Stimulated activated CD4-positive, alpha-beta T cell treated with anti-CD3 and anti-CD28 coated beads, Interleukin-12 subunit alpha, Interleukin-12 subunit beta, amount 100 ng/mL, for 48 hours (primary cell): ENCODE data around the gene CHP2.
"Not testable (repeated sequence)": the region's sequence is repeated elsewhere in the genome, so short reads cannot be mapped to it uniquely, and the experiment has no call there.

Source experiments
- DNase-seq, 3 donors: peaks; one replicate each; pipeline ENCODE4 v3.0.0-alpha.2; 2020; ENCODE audit warnings: low read depth in 2 of 3, low spot score in 1 of 3

Gene CHP2

DNA sequence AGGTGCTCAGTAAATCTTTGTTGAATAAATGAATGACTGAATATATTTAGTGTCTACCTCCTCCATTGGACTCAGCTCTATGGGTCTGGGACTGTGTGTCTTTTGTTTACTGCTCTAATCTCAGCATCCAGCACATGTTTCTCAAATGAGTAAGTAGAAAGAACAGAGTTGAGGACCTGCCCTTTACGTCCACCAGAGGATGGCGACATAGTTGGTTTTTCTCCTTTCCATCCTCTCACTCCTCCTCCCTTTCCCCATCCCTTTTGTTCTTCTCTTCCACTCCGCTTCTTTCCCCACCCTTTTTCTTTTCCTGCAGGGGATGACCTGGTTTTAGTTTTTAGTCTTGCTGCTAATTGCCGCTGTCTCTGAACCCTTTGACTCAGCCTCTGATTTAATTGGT, 12.1 kb upstream of the CHP2 start:
- DNase-seq = no peak

DNA sequence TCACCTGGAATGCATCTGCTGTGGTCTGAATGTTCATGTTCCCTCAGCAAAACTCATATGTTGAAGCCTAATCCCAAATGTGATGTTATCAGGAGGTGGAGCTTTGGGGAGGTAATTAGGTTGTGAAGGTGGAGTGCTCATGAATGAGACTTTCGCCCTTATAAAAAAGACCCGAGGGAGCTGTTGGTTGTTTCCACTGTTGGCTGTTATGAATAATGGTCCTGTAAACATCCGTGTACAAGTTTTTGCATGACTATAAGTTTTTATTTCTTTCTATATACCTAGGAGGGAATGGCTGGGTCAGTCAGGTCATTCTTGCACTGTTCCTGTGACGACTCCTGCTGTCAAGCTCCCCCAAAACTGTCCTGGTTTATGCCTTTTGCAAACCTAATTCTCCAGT, 9.6 kb upstream of the CHP2 start:
- DNase-seq = no peak

DNA sequence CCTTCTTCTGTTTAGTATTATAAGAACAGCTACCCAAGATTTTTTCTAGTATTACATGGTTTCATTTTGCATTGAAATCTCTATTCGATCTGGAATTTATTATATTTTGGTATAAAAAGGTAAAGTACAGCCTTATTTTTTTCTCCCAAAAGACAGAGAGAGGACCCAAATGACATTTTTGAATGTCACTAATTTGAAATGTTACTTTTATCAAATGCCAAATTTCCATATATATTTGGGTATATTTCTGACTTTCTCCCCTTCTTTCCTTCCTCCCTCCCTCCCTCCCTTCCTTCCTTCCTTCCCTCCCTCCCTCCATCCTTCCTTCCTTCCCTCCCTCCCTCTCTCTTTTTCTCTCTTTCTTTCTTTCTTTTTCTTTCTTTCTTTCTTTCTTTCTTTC, 6.2 kb upstream of the CHP2 start:
- DNase-seq = no peak

DNA sequence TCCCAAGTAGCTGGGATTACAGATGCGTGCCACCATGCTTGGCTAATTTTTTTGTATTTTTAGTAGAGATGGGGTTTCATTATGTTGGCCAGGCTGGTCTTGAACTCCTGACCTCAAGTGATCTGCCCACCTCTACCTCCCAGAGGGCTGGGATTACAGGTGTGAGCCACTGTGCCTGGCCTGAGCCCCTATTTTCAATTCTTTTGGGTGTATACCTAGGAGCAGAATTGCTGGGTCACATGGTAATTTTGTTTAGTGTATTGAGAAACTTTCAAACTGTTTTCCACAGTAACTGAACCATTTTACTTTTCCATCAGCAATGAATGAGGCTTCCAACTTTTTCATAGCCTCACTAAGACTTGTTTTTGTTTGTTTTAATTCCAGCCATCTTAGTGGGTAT, 3.8 kb upstream of the CHP2 start:
- DNase-seq = not testable (repeated sequence)

DNA sequence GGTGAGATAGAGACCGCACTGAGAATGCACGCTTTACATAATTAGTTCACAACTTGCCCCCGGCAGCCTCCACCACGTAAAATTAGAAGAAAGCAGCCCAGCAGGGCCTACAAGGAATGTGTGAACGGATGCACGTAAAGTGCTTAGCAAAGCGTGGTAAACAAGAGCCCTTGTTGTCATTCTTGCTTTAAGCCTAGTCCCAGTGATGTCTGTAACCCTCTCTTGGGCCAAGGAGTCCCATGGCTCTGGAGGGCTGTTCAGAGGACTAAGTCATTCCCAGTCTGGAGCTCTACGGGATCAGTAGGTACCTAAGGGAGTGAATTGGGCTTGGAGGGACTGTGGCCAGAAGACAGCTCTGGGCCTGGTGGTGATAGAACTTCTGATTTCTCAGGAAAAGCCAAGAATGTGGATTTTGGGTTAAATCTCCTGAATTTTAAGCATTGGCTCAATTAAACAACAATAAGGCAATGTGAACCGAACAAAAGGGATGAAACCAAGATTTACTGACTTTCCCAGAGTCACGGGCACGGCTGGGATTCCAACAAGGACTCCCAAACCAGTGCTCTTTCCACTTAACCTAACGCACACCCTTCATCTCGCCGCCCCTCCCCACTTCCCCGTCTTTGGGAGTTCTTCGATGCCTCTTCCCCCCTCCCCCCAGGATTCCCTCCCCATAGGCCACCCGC, 775 bp upstream of the CHP2 start:
- no peak for DNase-seq

DNA sequence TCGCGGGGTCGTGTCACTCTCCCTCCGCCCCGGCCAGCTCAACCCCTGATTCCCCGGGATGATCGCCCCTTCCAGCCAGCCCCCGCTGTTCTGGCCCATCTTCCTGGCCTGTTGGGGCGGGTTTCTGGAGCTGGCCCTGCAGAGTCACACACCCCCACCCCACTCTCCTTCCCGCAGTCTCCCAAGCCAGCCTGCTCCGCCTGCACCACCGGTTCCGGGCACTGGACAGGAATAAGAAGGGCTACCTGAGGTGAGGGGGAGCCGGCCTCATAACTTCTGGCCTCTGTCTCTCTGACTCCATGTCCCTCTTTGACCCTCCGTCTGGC, 621 bp downstream of the CHP2 start:
- DNase-seq = no peak

DNA sequence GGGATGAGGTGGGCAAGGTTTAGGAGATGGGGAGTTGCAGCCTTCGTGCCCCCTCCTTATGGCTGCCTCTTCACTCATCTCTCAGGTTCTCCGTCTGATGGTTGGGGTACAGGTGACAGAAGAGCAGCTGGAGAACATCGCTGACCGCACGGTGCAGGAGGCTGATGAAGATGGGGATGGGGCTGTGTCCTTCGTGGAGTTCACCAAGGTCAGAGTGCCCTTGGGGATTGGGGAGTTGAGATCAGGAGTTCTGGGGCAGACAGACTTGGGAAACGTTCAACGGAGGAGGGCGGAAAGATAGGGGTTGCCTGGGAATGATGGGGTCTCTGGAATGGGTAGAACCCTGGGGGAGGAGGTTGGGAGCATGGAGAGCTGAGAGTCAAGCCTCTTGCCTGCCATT, 2.3 kb downstream of the CHP2 start:
- no peak for DNase-seq

DNA sequence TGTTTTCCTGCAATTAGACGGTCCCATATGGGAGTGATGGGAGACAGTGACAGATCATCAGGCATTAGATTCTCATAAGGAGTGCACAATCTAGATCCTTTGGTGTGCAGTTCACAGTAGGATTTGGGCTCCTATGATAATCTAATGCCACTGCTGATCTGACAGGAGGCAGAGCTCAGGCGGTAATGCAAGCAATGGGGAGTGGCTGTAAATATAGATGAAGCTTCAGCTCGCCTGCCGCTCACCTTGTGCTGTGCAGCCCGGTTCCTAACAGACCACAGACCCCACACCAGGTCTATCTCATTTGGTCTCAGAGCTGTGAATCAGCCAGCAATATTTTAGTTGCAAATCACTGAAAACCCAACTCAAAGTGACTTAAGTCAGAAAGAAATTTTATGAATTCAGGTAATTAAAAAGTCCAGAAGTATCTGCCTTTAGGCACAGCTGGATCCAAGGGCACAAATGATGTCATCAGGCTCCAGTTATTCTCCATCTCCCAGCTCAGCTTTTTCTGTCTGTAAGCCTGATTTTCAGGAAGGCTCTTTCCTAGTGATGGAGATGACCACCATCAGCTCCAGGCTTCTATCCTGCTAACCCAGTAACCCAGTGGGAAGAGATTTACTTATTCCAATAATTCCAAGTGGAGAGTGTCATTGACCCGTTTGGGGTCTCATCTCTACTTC, 3.3 kb downstream of the CHP2 start:
- no peak for DNase-seq

DNA sequence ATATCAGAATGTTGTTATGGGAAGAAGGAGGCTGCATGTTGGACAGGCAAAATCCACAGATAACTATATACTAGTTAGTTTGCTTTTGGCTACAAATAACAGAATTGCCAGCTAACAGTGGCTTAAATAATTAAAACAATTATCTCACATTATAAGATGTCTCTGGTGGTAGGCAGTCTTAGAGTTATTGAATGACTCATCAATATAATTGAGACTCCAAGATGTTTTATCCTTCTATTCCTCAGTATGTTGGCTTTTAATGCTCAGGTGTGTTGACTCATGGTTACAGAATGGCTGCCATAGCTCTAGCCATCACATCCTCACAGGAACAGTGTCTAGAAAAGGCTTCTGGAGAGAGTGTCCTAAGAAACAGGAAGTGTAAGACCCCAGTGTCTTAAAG, 11.1 kb downstream of the CHP2 start:
- DNase-seq = no peak

DNA sequence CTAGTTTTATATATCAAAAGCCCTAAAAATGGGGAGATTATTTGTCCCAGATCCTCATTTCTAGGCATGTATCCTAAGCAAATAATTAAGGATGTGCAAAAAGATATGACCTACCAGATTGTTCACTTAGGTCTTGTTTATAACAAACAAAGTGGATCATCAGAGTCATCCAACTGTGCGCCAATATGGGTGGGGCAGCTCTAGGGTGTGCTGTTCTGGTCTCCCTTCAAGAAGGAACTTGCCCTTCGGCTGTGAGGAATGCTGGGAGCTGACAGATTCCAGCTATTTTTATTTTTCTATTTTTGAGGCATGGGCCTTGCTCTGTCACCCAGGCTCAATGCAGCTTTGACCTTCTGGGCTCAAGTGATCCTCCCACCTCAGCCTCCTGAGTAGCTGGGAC, 13.8 kb downstream of the CHP2 start:
- no peak for DNase-seq

DNA sequence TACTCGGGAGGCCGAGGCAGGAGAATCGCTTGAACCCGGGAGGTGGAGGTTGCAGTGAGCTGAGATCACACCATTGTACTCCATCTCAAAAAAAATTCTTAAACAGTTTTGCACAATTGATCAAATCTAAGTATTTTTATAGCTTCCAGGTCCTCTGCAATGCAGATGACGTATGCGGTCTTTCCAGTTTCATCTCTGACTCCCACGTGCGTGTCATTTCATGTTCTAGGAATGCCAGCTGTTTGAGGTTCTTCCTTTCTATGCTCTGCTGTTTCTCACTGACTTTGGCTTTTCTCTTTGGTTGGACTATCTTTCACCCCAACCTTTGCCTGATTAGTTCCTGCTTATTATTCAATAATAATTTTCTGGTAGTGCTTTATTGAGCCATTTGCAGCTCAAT, 16.2 kb downstream of the CHP2 start:
- DNase-seq = no peak

DNA sequence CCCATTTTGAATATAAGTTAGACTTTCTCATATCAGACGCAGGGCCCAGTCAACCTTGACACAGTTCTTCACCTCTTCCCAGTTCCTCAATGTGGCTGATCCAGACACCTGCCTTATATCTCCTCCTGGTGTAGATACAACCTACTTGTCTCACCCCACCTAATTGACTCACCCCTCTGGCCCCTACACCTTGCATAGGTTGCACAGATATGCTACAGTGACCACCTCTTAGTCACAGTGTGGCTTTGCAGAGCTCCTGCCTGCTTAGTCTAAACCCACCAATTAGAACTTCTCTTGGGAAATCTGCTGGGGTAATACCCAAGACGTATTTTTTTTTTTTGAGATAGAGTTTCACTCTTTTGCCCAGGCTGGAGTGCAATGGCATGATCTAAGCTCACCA, 16.8 kb downstream of the CHP2 start:
- no peak for DNase-seq

DNA sequence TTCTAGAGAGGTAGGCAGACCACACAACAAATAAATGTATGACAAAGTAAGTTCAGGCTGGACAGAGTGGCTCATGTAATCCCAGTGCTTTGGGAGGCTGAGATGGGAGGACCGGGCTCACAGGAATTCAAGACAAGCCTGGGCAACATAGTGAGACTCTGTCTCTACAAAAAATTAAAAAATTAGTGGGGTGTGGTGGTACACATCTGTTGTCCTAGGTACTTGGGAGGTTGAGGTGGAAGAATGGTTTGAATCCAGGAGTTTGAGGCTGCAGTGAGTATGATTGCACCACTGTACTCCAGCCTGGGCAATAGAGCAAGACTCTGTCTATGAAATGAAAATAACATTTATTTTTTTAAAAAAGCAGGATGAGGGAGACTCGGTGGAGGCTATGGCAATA, 18.5 kb downstream of the CHP2 start:
- no peak for DNase-seq

DNA sequence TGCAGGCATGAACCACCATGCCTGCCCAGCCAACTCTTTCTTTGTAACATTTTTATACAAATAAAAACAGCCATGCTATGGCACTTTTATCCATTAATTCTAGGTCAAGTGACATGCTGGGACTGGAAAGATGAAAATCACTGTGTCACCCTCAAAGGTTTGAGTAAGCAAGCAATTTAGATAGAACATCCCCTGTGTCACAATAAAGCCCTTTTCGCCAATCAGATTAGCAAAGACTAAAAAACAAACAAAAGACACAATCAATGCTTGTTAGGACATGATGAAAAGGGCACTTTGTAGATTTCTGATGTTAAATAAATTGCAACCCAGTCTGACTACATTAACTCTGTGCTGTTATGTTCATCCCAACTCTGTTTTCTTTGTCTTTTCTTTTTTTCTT, 26.4 kb downstream of the CHP2 start:
- no peak for DNase-seq

DNA sequence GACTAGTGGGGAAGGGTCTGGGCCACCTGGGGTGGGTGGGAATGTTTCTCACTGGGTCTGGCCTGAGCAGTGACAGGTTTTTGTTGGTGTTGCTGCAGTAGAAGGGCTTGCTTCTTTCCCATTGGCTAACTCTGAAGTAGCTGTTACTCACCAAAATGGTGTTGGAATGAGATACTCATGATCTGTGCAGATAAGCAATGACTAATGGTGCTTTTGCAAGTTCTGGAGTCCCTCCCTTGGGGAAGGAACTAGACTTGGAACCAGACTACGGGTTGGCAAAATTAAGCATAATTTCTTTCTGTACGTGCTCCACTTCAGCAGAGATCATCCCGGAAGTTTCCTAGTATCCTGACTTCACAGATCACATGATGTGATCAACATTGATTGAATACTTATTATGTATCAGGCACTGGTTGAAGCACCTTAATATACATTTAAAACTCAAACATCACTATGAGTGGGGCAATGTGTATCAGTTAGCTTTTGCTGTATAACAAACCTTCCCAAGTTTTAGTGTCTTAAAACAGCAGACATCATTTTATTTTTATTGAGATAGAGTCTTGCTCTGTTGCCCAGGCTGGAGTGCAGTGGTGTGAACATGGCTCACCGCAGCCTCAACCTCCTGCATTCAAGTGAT, 30.1 kb downstream of the CHP2 start:
- no peak for DNase-seq

DNA sequence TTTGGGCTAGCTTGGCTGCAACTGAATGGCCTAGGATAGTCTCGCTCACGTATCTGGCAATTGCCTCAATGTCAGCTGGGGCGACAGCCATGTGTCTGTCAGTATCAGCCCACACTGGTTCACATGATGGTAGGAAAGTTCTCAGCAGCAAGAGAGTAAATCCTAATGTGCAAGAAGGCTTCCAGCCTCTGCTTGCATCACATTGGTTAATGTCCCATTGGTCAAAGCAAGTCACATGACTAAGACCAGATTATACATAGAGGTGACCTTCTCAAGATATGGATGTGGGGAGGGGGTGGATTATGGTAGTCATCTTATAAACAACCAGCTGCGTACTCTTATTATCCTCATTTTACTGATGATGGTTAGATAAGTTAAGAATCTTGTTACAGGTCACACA, 31.0 kb downstream of the CHP2 start:
- no peak for DNase-seq

DNA sequence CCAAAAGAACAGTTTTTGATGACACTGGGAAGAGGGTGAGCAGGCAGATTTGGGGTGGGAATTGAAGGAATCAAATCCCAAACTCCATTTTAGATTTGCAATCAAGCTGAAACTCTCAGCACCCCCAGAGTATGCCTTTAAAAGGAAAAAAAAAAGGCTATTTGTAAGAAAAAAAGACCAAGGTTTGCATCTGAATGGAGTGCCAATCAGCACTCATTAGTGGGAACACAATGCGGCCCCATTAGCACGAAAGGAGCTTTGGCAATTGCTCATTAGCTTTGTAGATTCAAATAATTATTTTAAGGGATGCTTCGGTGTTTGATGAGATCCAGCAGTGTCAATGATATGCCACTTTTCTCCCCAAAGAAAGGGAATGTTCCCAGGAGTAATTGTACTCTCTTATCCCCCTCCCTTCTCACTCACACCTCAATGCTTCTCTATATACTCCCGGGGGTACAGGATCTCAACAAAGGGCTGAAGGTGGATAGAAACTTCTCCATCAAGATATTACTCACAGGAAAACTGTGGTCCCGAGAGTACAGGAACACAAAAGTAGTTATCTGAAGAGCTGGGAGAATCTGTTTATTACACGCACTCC, 32.2 kb downstream of the CHP2 start:
- no peak for DNase-seq

DNA sequence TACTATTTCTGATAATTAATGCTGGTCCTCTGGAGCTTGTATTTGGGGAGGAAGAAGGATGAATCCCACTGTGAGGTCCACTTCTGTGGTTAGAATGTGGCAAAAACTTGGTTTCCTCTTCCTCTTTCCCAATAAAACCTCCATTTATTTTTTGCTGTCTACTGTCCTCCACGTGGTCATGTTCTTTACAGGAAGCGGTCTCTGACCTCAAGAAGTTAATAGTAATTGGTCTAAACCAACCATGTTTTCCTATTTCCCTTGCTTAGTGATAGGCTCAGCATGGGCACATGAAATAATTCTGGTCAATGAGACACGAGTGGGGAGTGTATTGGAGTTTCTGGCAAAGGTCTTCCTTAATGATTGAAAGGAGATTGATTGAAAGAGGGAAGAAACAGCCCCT, 33.9 kb downstream of the CHP2 start:
- DNase-seq = no peak

DNA sequence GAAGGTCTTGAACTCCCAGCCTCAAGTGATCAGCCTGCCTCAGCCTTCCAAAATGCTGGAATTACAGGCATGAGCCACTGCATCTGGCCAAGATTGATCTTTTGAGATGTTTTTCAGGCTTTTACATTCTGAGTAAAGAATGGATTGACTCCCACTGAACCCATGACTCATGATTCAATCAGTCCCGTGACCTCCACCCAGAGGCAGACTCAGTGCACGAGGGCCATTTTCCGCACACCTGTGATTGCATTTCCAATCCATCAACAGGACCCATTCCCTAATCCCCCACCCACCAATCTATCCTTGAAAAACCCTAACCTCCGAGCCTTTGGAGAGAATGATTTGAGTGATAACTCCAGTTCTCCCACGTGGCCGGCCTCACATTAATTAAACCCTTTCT, 40.6 kb downstream of the CHP2 start:
- no peak for DNase-seq

DNA sequence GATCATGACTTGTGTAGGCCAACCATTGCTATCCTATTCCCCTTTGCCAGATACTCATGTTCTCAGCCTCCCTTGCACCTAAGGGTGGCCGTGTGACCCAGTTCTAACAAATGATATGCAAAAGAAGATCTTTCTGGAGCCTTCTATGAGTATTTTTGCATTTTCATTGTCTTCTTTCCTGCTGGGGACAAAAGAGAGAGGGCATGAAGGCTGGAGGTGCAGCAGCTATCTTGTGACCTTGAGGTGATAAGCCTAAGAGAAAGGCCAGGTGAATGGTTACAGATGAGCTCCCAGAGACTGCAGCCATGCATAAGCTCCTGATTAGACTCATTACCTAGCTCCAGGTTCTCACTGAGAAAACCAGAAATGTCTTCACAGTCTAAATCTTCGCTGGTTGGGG, 42.1 kb downstream of the CHP2 start:
- DNase-seq = no peak

DNA sequence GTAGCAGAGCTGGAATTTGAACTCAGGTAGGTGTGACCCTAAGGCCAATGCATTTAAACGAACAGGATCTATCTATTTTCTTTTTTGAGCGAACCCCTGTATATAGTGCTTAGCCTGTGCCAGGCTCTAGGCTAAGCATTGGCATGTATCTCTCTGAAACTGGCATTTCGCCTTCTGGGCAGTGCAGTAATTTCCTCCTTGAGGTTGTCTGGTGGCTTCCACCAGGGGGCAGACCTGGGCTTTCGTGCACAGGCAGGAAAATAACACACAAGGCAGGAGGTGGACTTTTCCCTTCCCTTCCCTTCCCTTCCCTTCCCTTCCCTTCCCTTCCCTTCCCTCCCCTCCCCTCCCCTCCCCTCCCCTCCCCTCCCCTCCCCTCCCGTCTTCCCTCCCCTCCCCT, 46.6 kb downstream of the CHP2 start:
- peak; percentile 47 to 78 (median 74) for DNase-seq

DNA sequence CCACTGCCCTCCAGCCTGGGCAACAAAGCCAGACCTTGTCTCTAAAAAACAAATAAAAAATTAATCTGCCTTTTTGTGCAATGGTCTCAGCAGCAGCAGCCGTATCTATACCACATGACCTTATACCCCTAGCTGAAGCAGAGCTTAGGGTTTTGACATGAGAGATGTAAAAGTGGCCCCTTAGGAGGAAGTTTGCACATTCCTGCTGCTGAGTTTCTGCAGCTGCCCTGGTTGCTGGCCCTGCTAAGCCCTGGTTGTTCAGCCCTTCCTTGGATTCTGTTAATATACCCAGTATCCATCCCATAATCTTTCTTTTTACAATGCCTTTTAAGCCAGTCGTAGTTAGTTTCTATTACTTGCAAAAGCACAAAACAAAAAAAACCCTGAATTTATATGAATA, 48.0 kb downstream of the CHP2 start:
- no peak for DNase-seq
